ENCODE results near the gene MRPL49. TPM values are rescaled to one million over a fixed set of nuclear protein-coding genes. Genes with fewer than 3 reads are reported as not detected.
A peak's percentile ranks its signal among the peaks of the same experiment; 100 is the strongest.

MRPL49 gene
- total and polyA plus RNA-seq, 9 of the 15 experiments (the other 6 are each of a cell fraction or from before 2014, with no cell fraction given), result 74.3 to 132 (median 91.2) TPM

GRCh38 chr11:65083834-65084597 is 38.1 kb upstream of the MRPL49 start, which contains the start of the genes CDCA5 and ZFPL1 (continued):
- TF ChIP-seq NRF1 (conservative IDR thresholded peaks at IDR 0.05 in 1 of 2, IDR thresholded peaks at IDR 0.05 in 1 of 2), result peak; percentile 46 to 55
- no peak for TF ChIP-seq LEF1 (IDR thresholded peaks at IDR 0.05)
- TF ChIP-seq, protein P1, sequence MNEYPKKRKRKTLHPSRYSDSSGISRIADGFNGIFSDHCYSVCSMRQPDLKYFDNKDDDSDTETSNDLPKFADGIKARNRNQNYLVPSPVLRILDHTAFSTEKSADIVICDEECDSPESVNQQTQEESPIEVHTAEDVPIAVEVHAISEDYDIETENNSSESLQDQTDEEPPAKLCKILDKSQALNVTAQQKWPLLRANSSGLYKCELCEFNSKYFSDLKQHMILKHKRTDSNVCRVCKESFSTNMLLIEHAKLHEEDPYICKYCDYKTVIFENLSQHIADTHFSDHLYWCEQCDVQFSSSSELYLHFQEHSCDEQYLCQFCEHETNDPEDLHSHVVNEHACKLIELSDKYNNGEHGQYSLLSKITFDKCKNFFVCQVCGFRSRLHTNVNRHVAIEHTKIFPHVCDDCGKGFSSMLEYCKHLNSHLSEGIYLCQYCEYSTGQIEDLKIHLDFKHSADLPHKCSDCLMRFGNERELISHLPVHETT (CRISPR knock-in tag; conservative IDR thresholded peaks at IDR 0.05 in 1 of 2, IDR thresholded peaks at IDR 0.05 in 1 of 2), result no peak
- TF ChIP-seq SMARCC2 (IDR thresholded peaks at IDR 0.05; ENCODE audit: low read depth), result no peak
- no peak for TF ChIP-seq SRSF9 (IDR thresholded peaks at IDR 0.05; ENCODE audit: borderline replicate concordance, low read depth, low read length)
- TF ChIP-seq ZNF511 (CRISPR knock-in tag; IDR thresholded peaks at IDR 0.05), result 0 out of 2 replicates have a peak, but pooled peaks have one; percentile 15
- peak; percentile 76 for TF ChIP-seq STAT6 (CRISPR knock-in tag; IDR thresholded peaks at IDR 0.05)
- peak; percentile 32; the same call in 1 of the 2 replicates for TF ChIP-seq TCF3 (CRISPR knock-in tag; IDR thresholded peaks at IDR 0.05)
- TF ChIP-seq ADNP (tag; IDR thresholded peaks at IDR 0.05), result no peak
- TF ChIP-seq, protein P2, sequence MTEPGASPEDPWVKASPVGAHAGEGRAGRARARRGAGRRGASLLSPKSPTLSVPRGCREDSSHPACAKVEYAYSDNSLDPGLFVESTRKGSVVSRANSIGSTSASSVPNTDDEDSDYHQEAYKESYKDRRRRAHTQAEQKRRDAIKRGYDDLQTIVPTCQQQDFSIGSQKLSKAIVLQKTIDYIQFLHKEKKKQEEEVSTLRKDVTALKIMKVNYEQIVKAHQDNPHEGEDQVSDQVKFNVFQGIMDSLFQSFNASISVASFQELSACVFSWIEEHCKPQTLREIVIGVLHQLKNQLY (CRISPR knock-in tag; conservative IDR thresholded peaks at IDR 0.05), result no peak
- TF ChIP-seq NBN (IDR thresholded peaks at IDR 0.05; ENCODE audit: low read depth), result peak; percentile 93
- TF ChIP-seq, protein P3, sequence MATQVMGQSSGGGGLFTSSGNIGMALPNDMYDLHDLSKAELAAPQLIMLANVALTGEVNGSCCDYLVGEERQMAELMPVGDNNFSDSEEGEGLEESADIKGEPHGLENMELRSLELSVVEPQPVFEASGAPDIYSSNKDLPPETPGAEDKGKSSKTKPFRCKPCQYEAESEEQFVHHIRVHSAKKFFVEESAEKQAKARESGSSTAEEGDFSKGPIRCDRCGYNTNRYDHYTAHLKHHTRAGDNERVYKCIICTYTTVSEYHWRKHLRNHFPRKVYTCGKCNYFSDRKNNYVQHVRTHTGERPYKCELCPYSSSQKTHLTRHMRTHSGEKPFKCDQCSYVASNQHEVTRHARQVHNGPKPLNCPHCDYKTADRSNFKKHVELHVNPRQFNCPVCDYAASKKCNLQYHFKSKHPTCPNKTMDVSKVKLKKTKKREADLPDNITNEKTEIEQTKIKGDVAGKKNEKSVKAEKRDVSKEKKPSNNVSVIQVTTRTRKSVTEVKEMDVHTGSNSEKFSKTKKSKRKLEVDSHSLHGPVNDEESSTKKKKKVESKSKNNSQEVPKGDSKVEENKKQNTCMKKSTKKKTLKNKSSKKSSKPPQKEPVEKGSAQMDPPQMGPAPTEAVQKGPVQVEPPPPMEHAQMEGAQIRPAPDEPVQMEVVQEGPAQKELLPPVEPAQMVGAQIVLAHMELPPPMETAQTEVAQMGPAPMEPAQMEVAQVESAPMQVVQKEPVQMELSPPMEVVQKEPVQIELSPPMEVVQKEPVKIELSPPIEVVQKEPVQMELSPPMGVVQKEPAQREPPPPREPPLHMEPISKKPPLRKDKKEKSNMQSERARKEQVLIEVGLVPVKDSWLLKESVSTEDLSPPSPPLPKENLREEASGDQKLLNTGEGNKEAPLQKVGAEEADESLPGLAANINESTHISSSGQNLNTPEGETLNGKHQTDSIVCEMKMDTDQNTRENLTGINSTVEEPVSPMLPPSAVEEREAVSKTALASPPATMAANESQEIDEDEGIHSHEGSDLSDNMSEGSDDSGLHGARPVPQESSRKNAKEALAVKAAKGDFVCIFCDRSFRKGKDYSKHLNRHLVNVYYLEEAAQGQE (IDR thresholded peaks at IDR 0.05; ENCODE audit: borderline replicate concordance), result no peak
- TF ChIP-seq, protein P3 (CRISPR knock-in tag; IDR thresholded peaks at IDR 0.05; ENCODE audit: low read depth), result peak; percentile 39; the same call in 1 of the 2 replicates
